Left renal pelvis (tissue), 4 donors: ENCODE data around the gene USP9Y. TPM values are rescaled to one million over a fixed set of nuclear protein-coding genes. Genes with fewer than 3 reads are reported as not detected.

Experiments used
- polyA plus RNA-seq, 4 donors: library from polyadenylated mRNA; unstranded; fragments of 120-200 nt; gene quantifications; one replicate each; pipeline ENCODE4 v1.2.1, GENCODE V29; 2013; ENCODE audit not compliant: insufficient read length in 4 of 4

Gene USP9Y
- polyA plus RNA-seq, 4 donors: 31.2 to 56.9 (median 46.0) TPM

Other genes with a start within 250 kb of the USP9Y start
- 100 to 1,000 TPM; 109 to 134 (median 121) TPM for gene DDX3Y, start 203.6 kb downstream of the USP9Y start, polyA plus RNA-seq